Measurements from ENCODE around the gene NT5DC1. TPM values are rescaled to one million over a fixed set of nuclear protein-coding genes. Genes with fewer than 3 reads are reported as not detected.

Gene NT5DC1
- total RNA-seq, 1 experiment from 2014 or later: 63.7 TPM

DNA sequence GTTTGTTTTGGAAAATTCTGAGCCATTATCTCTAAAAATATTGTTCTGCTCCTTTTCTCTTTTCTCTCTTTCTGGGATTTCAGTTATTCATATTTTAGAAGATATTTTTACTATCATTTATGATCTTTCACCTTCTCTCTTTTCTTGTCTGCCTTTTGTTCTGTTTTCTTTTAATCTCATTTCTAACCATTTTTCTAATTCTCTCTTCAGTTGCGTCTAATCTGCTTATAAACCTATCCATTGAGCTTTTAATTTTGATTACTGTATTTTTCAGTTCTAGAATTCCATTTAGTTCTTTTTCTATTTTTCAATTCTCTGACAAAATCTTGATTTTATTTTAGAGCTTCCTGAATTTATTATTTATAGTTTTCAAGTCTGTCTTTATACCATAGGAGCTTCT lies 67.5 kb downstream of the NT5DC1 start:
- intact Hi-C loops (cut with micrococcal nuclease): no loop called here
- BruUV-seq (replicated peaks): no TSS peak
- no peak overlapping the region for H3K9ac ChIP-seq (ENCODE audit: low read length)
- H3K4me3 ChIP-seq (replicated peaks in 1 of 2; ENCODE audit: low read depth in 1 of 2, low read length in 2 of 2): no peak overlapping the region
- H3K27ac ChIP-seq (ENCODE audit: low read depth, low read length): no peak overlapping the region
- no peak for DNase-seq (ENCODE audit: low read depth, low spot score)
- H3K4me1 ChIP-seq (ENCODE audit: control insufficient read depth in 1 of 2, insufficient read depth in 2 of 2, low read length in 2 of 2): no peaks in the 10 kb centered on the region
- no peaks in the 10 kb centered on the region for H3K27me3 ChIP-seq (ENCODE audit: insufficient read depth, low read length)
- no peaks in the 10 kb centered on the region for H3K9me2 ChIP-seq (ENCODE audit: insufficient read depth)
- TF ChIP-seq, protein P1, sequence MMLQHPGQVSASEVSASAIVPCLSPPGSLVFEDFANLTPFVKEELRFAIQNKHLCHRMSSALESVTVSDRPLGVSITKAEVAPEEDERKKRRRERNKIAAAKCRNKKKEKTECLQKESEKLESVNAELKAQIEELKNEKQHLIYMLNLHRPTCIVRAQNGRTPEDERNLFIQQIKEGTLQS (IDR thresholded peaks at IDR 0.05): no peak
- TF ChIP-seq EGR1 (IDR thresholded peaks at IDR 0.05; ENCODE audit: low read depth) (no peak), SP1 (IDR thresholded peaks at IDR 0.05; ENCODE audit: low read depth) (no peak), RAD21 (IDR thresholded peaks at IDR 0.05; ENCODE audit: low read depth) (no peak), YY1 (IDR thresholded peaks at IDR 0.05; ENCODE audit: extremely low read depth, insufficient replicate concordance, low read depth, low read length) (no peak), POLR2A (IDR thresholded peaks at IDR 0.05; ENCODE audit: borderline replicate concordance, extremely low read depth, insufficient read depth, insufficient read length) (no peak)
- TF ChIP-seq, protein P2, sequence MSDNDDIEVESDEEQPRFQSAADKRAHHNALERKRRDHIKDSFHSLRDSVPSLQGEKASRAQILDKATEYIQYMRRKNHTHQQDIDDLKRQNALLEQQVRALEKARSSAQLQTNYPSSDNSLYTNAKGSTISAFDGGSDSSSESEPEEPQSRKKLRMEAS (IDR thresholded peaks at IDR 0.05): no peak
- no peaks in the 10 kb centered on the region for H3K9me3 ChIP-seq (ENCODE audit: control insufficient read depth in 1 of 2, insufficient read depth in 1 of 2, low read depth in 1 of 2, low read length in 2 of 2)
- no peaks in the 10 kb centered on the region for H3K36me3 ChIP-seq (ENCODE audit: control insufficient read depth in 1 of 2, insufficient read depth in 2 of 2, low read length in 2 of 2)
- ChIA-PET POLR2A (no interaction called here), CTCF (no interaction called here), RAD21 (ENCODE audit: low non-redundant PET in 1 of 2, low total read pairs in 2 of 2, uncharacterized antibody in 2 of 2, unreplicated experiment in 2 of 2) (no interaction called here)
- no peaks in the 10 kb centered on the region; the same call in 1 of the 2 replicates for H3K79me2 ChIP-seq (ENCODE audit: insufficient read depth, low read length)
- H2AFZ ChIP-seq (ENCODE audit: low read depth, low read length, poor library complexity, severe bottlenecking): no peak overlapping the region
- no peak overlapping the region for H3K4me2 ChIP-seq (ENCODE audit: low read length)
- no peak for ATAC-seq
- no peaks in the 10 kb centered on the region for H4K20me1 ChIP-seq (ENCODE audit: insufficient read depth)

DNA sequence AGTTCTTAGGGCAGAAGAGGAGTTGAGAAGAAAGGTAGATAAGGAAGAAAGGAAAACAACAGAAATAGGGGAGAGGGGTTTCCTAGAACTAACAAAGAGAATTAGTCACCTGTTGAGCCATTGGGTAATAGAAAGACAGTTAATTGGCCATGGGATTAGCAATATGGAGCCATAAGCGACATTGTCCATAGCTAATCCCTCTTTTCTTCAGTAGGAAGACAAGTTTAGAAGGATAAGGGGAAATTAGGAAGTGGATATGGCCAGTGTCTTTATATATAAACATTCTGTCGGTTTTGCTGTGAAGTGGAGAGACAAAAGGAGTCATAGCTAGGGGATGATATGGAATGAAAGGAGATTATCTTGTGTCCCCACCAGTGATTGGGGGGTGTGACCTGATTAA lies 69.2 kb downstream of the NT5DC1 start:
- no TSS peak for BruUV-seq (replicated peaks)
- no peaks in the 10 kb centered on the region for H3K27me3 ChIP-seq (ENCODE audit: insufficient read depth, low read length)
- TF ChIP-seq EGR1 (IDR thresholded peaks at IDR 0.05; ENCODE audit: low read depth) (no peak), EZH2phosphoT487 (IDR thresholded peaks at IDR 0.05; ENCODE audit: borderline replicate concordance) (no peak), POLR2AphosphoS5 (IDR thresholded peaks at IDR 0.05; ENCODE audit: low read depth, low read length) (no peak), SP1 (IDR thresholded peaks at IDR 0.05; ENCODE audit: low read depth) (no peak), YY1 (IDR thresholded peaks at IDR 0.05; ENCODE audit: extremely low read depth, insufficient replicate concordance, low read depth, low read length) (no peak), SIN3A (IDR thresholded peaks at IDR 0.05; ENCODE audit: low read depth) (no peak), TCF7L2 (IDR thresholded peaks at IDR 0.05; ENCODE audit: borderline replicate concordance, extremely low read depth, insufficient read depth, insufficient read length) (no peak), FOSL1 (IDR thresholded peaks at IDR 0.05; ENCODE audit: low read depth) (no peak), CBX3 (IDR thresholded peaks at IDR 0.05; ENCODE audit: low read depth) (no peak)
- TF ChIP-seq, protein P3, sequence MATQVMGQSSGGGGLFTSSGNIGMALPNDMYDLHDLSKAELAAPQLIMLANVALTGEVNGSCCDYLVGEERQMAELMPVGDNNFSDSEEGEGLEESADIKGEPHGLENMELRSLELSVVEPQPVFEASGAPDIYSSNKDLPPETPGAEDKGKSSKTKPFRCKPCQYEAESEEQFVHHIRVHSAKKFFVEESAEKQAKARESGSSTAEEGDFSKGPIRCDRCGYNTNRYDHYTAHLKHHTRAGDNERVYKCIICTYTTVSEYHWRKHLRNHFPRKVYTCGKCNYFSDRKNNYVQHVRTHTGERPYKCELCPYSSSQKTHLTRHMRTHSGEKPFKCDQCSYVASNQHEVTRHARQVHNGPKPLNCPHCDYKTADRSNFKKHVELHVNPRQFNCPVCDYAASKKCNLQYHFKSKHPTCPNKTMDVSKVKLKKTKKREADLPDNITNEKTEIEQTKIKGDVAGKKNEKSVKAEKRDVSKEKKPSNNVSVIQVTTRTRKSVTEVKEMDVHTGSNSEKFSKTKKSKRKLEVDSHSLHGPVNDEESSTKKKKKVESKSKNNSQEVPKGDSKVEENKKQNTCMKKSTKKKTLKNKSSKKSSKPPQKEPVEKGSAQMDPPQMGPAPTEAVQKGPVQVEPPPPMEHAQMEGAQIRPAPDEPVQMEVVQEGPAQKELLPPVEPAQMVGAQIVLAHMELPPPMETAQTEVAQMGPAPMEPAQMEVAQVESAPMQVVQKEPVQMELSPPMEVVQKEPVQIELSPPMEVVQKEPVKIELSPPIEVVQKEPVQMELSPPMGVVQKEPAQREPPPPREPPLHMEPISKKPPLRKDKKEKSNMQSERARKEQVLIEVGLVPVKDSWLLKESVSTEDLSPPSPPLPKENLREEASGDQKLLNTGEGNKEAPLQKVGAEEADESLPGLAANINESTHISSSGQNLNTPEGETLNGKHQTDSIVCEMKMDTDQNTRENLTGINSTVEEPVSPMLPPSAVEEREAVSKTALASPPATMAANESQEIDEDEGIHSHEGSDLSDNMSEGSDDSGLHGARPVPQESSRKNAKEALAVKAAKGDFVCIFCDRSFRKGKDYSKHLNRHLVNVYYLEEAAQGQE (IDR thresholded peaks at IDR 0.05; ENCODE audit: low read depth): no peak
- TF ChIP-seq, protein P1 (IDR thresholded peaks at IDR 0.05): no peak
- H3K4me3 ChIP-seq (replicated peaks in 1 of 2; ENCODE audit: low read depth in 1 of 2, low read length in 2 of 2): no peak overlapping the region
- H3K9me2 ChIP-seq (ENCODE audit: insufficient read depth): no peaks in the 10 kb centered on the region
- H4K20me1 ChIP-seq (ENCODE audit: insufficient read depth): no peaks in the 10 kb centered on the region
- ChIA-PET CTCF (no interaction called here), POLR2A (no interaction called here), RAD21 (ENCODE audit: low non-redundant PET in 1 of 2, low total read pairs in 2 of 2, uncharacterized antibody in 2 of 2, unreplicated experiment in 2 of 2) (no interaction called here)
- DNase-seq (ENCODE audit: low read depth, low spot score) (no peak), ATAC-seq (no peak)
- intact Hi-C loops (cut with micrococcal nuclease): no loop called here
- H3K4me1 ChIP-seq (ENCODE audit: control insufficient read depth in 1 of 2, insufficient read depth in 2 of 2, low read length in 2 of 2): no peaks in the 10 kb centered on the region
- H3K36me3 ChIP-seq (ENCODE audit: control insufficient read depth in 1 of 2, insufficient read depth in 2 of 2, low read length in 2 of 2): no peaks in the 10 kb centered on the region
- no peak overlapping the region for H3K4me2 ChIP-seq (ENCODE audit: low read length)
- no peak overlapping the region for H3K9ac ChIP-seq (ENCODE audit: low read length)
- no peak overlapping the region for H3K27ac ChIP-seq (ENCODE audit: low read depth, low read length)
- H3K79me2 ChIP-seq (ENCODE audit: insufficient read depth, low read length): no peaks in the 10 kb centered on the region
- H2AFZ ChIP-seq (ENCODE audit: low read depth, low read length, poor library complexity, severe bottlenecking): no peak overlapping the region
- H3K9me3 ChIP-seq (ENCODE audit: control insufficient read depth in 1 of 2, insufficient read depth in 1 of 2, low read depth in 1 of 2, low read length in 2 of 2): no peaks in the 10 kb centered on the region
